Activated CD4-positive, alpha-beta T cell treated with anti-CD3 and anti-CD28 coated beads, Interleukin-2, amount 50 U/mL, for 16 hours (primary cell): ENCODE data around the gene NLRP14.

Experiments
- DNase-seq: peaks from one replicate; pipeline ENCODE4 v3.0.0-alpha.2; 2020

NLRP14 gene

GRCh38 chr11:7060868-7061267 is 40.6 kb downstream of the NLRP14 start:
- DNase-seq: no peak

DNA sequence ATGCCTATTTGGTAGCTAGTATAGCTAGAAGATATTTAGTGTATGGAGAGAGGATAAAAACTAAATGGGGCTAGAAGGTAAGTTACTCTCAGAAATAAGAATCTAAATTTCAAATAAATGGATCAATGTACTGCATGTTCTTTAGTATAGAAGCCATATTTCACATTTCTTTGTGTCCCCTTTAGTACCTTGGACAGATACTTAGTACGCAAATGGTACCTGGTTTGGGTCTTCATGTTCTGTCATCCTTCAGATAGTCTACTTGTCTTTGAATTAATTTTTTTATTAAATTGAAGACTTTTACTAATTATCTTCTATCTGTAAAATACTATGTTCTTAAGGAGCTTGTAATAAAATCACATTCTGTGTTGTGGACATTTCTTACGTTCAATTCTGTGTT is 42.3 kb downstream of the NLRP14 start:
- no peak for DNase-seq

GRCh38 chr11:7072401-7073028 is 52.2 kb downstream of the NLRP14 start:
- DNase-seq: no peak

- no peak for DNase-seq
Observed at GRCh38 chr11:7077101-7077500, 56.8 kb downstream of the NLRP14 start.

GRCh38 chr11:7079545-7080135 is 59.4 kb downstream of the NLRP14 start:
- no peak for DNase-seq

- DNase-seq: no peak
Observed at GRCh38 chr11:7080900-7081299, 60.6 kb downstream of the NLRP14 start.

DNA sequence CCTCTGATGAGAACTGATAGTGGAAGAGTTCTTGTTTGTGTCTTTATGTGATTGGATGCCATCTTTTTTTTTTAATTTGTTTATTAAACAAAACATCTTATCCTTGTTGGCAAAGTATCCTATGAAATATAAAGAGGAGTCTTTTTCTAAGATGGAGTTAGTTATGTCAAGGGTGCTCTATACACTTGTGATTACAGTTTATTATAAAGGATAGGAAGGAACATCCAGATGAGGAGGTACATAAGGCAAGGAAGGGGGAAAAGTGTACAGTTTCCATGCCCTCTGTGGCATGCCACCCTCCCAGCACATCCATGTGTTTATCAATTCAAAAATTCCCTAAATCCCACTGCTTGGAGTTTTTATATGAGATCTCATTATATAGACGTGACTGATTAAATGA is 61.2 kb downstream of the NLRP14 start:
- DNase-seq: no peak

DNA sequence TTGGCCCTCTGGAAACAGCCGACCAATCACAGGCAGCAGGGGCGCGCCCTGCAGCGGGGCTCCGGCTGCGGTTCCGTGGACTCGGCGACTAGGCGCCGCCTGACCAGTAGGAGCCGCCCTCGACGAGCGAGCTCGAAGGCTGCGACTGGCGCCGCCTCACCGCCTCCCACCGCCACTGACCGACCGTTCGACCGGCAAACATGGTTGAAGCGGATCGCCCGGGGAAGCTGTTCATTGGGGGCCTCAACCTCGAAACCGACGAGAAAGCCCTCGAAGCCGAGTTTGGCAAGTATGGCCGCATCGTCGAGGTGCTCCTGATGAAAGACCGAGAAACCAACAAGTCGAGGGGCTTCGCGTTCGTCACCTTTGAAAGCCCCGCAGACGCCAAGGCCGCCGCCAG is 68.6 kb downstream of the NLRP14 start, which contains the start of gene RBMXL2:
Gene RBMXL2, plus strand, starts transcription at position 78 of the 400 bp plus-strand sequence. Its CDS starts 123 bp downstream, at position 201.
- no peak for DNase-seq

- no peak for DNase-seq
Observed at GRCh38 chr11:7089328-7090251, 69.3 kb downstream of the NLRP14 start.

DNA sequence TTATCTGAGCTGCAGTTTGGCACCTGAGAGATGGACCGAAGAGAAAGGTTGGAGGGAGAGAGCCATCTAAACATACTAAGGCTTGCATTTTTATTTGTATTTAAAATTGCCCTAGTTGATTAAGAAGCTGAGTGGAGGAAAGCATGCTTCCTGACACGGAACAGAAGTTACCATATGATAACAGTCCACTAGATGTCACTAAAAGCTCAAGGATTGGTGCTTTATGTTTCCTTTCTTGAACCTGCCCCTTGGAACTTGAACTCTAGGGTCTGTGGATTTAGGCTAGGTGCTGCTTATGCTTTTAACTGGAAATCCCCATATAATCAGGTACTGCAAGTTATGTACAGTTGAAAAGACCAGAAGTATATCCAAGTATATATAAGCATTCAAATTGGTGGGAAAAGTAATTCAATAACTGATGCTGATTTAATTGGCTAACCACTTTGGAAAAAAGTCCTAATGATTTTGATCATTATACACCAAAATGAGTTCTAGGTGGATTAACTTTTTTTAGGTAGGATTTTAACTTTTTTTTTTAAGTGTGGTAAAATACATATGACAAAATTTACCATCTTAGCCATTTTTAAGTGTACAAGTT is 78.1 kb downstream of the NLRP14 start:
- DNase-seq: peak; percentile 52

- no peak for DNase-seq
Observed at GRCh38 chr11:7115780-7116179, 95.5 kb downstream of the NLRP14 start.

DNA sequence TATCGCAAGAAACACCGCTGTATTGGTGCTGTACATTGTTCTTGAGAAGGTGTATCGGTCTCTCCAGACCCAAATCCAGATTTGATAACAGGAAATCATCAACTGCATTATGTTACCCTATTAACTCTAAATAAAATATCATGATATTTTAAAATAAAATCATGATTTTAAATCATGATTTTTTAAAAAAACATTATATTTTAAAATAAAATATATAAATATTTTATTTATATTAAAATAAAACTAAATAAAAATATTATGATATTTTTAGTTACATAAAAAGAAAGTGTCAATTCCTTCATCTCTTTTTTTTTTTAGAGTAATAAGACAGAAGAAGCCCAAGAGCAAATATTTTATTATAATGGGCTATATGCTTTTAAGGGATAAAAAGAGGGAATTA is 96.1 kb downstream of the NLRP14 start:
- DNase-seq: no peak
